ENCODE results near the gene NPR1.
"Not testable (repeated sequence)": the region's sequence is repeated elsewhere in the genome, so short reads cannot be mapped to it uniquely, and the experiment has no call there.

NPR1 gene

GRCh38 chr1:153651771-153652170 is 26.7 kb upstream of the NPR1 start:
- DNase-seq, result no peak

GRCh38 chr1:153652805-153653500 is 25.5 kb upstream of the NPR1 start:
- DNase-seq, result peak; percentile 57

- DNase-seq, result no peak
These were observed 23.2 kb upstream of the NPR1 start for GRCh38 chr1:153655333-153655732.

- DNase-seq, result peak; percentile 89
These were observed 19.9 kb upstream of the NPR1 start, which contains the start of gene SNAPIN for GRCh38 chr1:153658400-153659174. Gene SNAPIN (plus strand): TSS chr1:153658703. CDS start chr1:153658744, 41 bp downstream.

- no peak for DNase-seq
These were observed 19.3 kb upstream of the NPR1 start for GRCh38 chr1:153659175-153659534.

GRCh38 chr1:153659656-153660055 is 18.8 kb upstream of the NPR1 start:
- no peak for DNase-seq

- DNase-seq, result peak; percentile 38
These were observed 17.3 kb upstream of the NPR1 start for GRCh38 chr1:153661111-153661708.

- no peak for DNase-seq
These were observed 16.2 kb upstream of the NPR1 start for GRCh38 chr1:153662269-153662668.

- DNase-seq, result peak; percentile 42
These were observed 15.3 kb upstream of the NPR1 start for GRCh38 chr1:153663211-153663610.

- no peak for DNase-seq
These were observed 11.0 kb upstream of the NPR1 start for GRCh38 chr1:153667439-153667838.

- DNase-seq, result not testable (repeated sequence)
These were observed 9.8 kb upstream of the NPR1 start for GRCh38 chr1:153668672-153669071.

GRCh38 chr1:153669606-153670005 is 8.9 kb upstream of the NPR1 start:
- no peak for DNase-seq

- DNase-seq, result no peak
These were observed 8.1 kb upstream of the NPR1 start for GRCh38 chr1:153670257-153670858.

- peak; percentile 100 for DNase-seq
These were observed 7.4 kb upstream of the NPR1 start, which contains the start of gene ILF2 for GRCh38 chr1:153670859-153671627. Gene ILF2 (minus strand): TSS chr1:153670993. CDS start chr1:153670922, 71 bp downstream.

GRCh38 chr1:153671628-153672353 is 6.7 kb upstream of the NPR1 start:
- DNase-seq, result peak; percentile 28

- no peak for DNase-seq
These were observed 5.0 kb upstream of the NPR1 start for GRCh38 chr1:153673511-153673910.

GRCh38 chr1:153677718-153678518 is 570 bp upstream of the NPR1 start:
- DNase-seq, result peak; percentile 33

- DNase-seq, result no peak
These were observed 1.0 kb downstream of the NPR1 start for GRCh38 chr1:153679337-153680119.

GRCh38 chr1:153680120-153680403 is 1.6 kb downstream of the NPR1 start:
- DNase-seq, result no peak

GRCh38 chr1:153682730-153683129 is 4.2 kb downstream of the NPR1 start:
- no peak for DNase-seq

All from fibroblast of skin of right biceps (primary cell).